SW480 (cell line): ENCODE data around the gene OR2T27.
"Not testable (repeated sequence)": the region's sequence is repeated elsewhere in the genome, so short reads cannot be mapped to it uniquely, and the experiment has no call there.

ENCODE experiments used
- DNase-seq: peaks from one replicate; pipeline ENCODE4 v3.0.0-alpha.2; 2016; ENCODE audit warnings: low spot score

The OR2T27 gene, protein sequence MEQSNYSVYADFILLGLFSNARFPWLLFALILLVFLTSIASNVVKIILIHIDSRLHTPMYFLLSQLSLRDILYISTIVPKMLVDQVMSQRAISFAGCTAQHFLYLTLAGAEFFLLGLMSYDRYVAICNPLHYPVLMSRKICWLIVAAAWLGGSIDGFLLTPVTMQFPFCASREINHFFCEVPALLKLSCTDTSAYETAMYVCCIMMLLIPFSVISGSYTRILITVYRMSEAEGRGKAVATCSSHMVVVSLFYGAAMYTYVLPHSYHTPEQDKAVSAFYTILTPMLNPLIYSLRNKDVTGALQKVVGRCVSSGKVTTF

GRCh38 chr1:248655354-248655753 is at the start of gene OR2T27:
OR2T27 (minus strand) TSS chr1:248655528; CDS start chr1:248650884, 4,644 bp downstream.
- DNase-seq: not testable (repeated sequence)

- DNase-seq: no peak
Measured at GRCh38 chr1:248704606-248705005, 49.3 kb upstream of the OR2T27 start.

GRCh38 chr1:248703674-248704073 is 48.3 kb upstream of the OR2T27 start:
- DNase-seq: peak; percentile 25

GRCh38 chr1:248702714-248703113 is 47.4 kb upstream of the OR2T27 start, which contains the start of gene OR14I1:
OR14I1 (minus strand) TSS chr1:248702766.
- no peak for DNase-seq

GRCh38 chr1:248699099-248699498 is 43.8 kb upstream of the OR2T27 start:
- no peak for DNase-seq

- no peak for DNase-seq
Measured at GRCh38 chr1:248697907-248698306, 42.6 kb upstream of the OR2T27 start.

DNA sequence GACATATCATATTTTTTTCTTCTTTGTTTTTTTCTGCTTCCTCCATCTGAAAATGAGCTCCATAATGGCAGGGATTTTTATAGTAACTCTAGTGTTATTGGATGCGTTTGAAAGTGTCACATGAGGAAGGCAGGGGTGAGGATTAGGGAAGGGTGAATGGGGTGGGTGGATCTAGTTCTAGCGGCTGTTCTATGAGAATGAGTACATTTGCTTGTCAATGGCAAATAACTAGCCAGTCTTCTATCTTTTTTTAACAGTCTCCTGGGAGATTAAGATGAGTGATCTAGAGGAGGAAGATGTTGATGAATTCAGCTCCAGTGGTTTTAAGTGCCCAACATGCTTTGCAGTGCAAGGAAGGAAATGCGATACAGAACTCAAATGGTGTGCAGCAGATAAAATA is 41.4 kb upstream of the OR2T27 start:
- DNase-seq: no peak

GRCh38 chr1:248696261-248696660 is 40.9 kb upstream of the OR2T27 start:
- DNase-seq: peak; percentile 66

- DNase-seq: no peak
Measured at GRCh38 chr1:248695451-248696132, 40.3 kb upstream of the OR2T27 start.

GRCh38 chr1:248691567-248692155 is 36.3 kb upstream of the OR2T27 start:
- no peak for DNase-seq

GRCh38 chr1:248688527-248689298 is 33.4 kb upstream of the OR2T27 start:
- no peak for DNase-seq

GRCh38 chr1:248686815-248687214 is 31.5 kb upstream of the OR2T27 start:
- DNase-seq: peak; percentile 12

DNA sequence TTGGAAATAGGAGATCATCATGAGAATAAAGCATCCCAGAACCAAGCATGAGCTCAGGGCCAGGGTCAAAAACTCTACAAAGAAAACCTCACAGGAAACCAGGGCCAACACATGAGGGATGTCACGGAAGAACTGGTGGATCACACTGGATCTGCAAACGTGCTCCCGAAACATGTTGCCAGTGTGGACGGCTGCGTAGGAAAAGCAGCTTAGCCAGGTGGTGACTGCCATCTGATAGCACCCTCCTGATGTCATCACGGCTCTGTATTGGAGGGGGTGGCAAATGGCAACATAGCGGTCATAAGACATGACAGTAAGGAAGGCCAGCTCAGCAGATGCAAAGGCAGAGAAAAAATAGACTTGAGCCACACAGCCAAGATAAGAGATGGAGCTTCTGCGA is 26.3 kb upstream of the OR2T27 start:
- no peak for DNase-seq

DNA sequence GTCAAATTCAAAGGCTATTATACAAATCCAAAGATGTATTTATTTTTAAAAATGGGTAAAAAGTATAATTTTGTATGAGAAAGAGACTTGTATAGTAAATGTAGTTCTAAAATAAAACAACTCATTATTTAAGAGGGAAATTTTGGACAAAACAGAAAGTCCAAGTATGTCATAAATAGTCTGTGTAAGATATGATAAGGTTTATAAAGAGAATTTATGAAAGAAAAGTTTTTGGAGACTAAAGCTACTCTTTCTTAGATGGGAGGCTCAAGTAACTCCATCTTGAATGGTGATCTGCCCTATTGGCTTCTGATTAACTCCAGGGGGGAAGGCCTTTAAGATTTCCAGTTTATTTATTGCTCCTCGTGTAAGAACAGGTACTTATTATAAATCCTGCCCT is 14.7 kb upstream of the OR2T27 start:
- no peak for DNase-seq

DNA sequence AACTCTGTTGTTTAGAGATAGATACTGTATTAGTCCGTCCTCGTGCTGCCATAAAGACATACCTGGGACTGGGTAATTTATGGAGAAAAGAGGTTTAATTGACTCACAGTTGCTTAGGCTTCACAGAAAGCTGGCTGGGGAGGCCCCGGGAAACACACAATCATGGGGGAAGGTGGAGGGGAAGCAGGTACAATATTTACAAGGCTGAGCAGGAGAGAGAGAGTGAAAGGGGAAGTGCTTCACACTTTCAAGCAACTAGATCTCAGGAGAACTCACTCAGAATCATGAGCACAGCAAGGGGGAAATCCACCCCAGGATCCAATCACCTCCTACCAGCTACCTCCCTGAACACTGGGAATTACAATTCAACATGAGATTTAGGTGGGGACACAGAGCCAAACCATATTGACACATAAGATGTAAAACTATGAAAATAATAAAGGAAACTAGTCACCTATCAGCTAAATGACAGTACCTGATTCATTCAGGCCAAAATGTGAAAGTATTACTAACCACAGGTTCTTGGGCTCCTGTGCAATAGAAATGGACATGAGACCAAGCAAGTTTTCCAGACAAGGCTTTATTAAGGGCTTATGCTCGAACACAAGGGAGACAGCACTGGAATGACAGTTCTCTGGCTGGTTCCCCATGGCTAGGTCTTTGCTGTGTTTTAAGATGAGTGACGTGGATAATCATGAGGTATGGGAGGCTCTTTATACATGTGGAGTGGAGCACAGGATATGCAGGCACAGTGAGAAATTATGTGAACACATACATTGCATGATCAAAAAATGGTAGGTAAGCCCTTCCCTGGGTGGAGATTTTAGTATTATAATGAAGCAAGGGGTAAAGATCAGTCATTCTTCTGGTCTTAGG is 8.4 kb upstream of the OR2T27 start:
- DNase-seq: not testable (repeated sequence)

GRCh38 chr1:248656797-248657196 is 1.5 kb upstream of the OR2T27 start:
- DNase-seq: not testable (repeated sequence)

GRCh38 chr1:248648770-248649536 is 6.4 kb downstream of the OR2T27 start:
- DNase-seq: not testable (repeated sequence)

- DNase-seq: not testable (repeated sequence)
Measured at GRCh38 chr1:248645178-248645577, 10.2 kb downstream of the OR2T27 start, which contains the start of gene OR2T35. OR2T35 (minus strand) TSS chr1:248645278; CDS start chr1:248639258, 6,020 bp downstream.

- not testable (repeated sequence) for DNase-seq
Measured at GRCh38 chr1:248642971-248643651, 12.2 kb downstream of the OR2T27 start.

- not testable (repeated sequence) for DNase-seq
Measured at GRCh38 chr1:248641583-248641982, 13.7 kb downstream of the OR2T27 start.
